ENCODE data around the gene CAPNS1.
"Not testable (repeated sequence)": the region's sequence is repeated elsewhere in the genome, so short reads cannot be mapped to it uniquely, and the experiment has no call there.

The CAPNS1 gene

GRCh38 chr19:36186722-36187121, 46.9 kb downstream of the CAPNS1 start:
- 98% methylated on average over 5 of the region's 5 CpGs for WGBS
- not testable (repeated sequence) for H3K27me3 ChIP-seq (ENCODE audit: insufficient read depth, low read length); H3K27ac ChIP-seq (ENCODE audit: low read depth, low read length); H3K4me3 ChIP-seq (ENCODE audit: low read length); H3K9ac ChIP-seq (ENCODE audit: low read depth, low read length); H3K36me3 ChIP-seq (ENCODE audit: insufficient read depth, low read length); H3K9me3 ChIP-seq (ENCODE audit: insufficient read depth, low read depth, low read length)
- peaks cover 14% of the 10 kb centered on the region; the same call in 1 of the 2 replicates for H3K4me1 ChIP-seq (ENCODE audit: insufficient read depth, low read length)

- no peak overlapping the region for H3K4me3 ChIP-seq (ENCODE audit: low read length)
- no peaks in the 10 kb centered on the region for H3K4me1 ChIP-seq (ENCODE audit: insufficient read depth, low read length)
- H3K9me3 ChIP-seq (ENCODE audit: insufficient read depth, low read depth, low read length) = no peaks in the 10 kb centered on the region
- H3K27ac ChIP-seq (ENCODE audit: low read depth, low read length) = no peak overlapping the region
- H3K9ac ChIP-seq (ENCODE audit: low read depth, low read length) = no peak overlapping the region
- H3K27me3 ChIP-seq (ENCODE audit: insufficient read depth, low read length) = no peaks in the 10 kb centered on the region
- WGBS = 93% methylated on average over 2 of the region's 2 CpGs
- H3K36me3 ChIP-seq (ENCODE audit: insufficient read depth, low read length) = 0 out of 2 replicates have a peak, but pooled peaks cover 6% of the 10 kb centered on the region
Measured at GRCh38 chr19:36196249-36196648, 56.4 kb downstream of the CAPNS1 start.

- Histone ChIP-seq H3K27ac (ENCODE audit: low read depth, low read length) (no peak overlapping the region), H3K4me3 (ENCODE audit: low read length) (no peak overlapping the region), H3K9me3 (ENCODE audit: insufficient read depth, low read depth, low read length) (no peaks in the 10 kb centered on the region), H3K4me1 (ENCODE audit: insufficient read depth, low read length) (no peaks in the 10 kb centered on the region), H3K36me3 (ENCODE audit: insufficient read depth, low read length) (0 out of 2 replicates have a peak, but pooled peaks cover 6% of the 10 kb centered on the region), H3K9ac (ENCODE audit: low read depth, low read length) (no peak overlapping the region), H3K27me3 (ENCODE audit: insufficient read depth, low read length) (no peaks in the 10 kb centered on the region)
- 96% methylated on average over 2 of the region's 2 CpGs for whole genome bisulfite sequencing
Measured at GRCh38 chr19:36198119-36198518, 58.3 kb downstream of the CAPNS1 start.
